GM12878 (cell line): ENCODE measurements around the gene GZMB.

Source experiments
- CBFB ChIP-seq: IDR thresholded peaks from 2 replicates; pipeline ENCODE4 v1.6.1; 2016; ENCODE audit warnings: antibody characterized with exemption, low read depth
- CEBPB ChIP-seq, 2 experiments: fragments of 150-350 bp in 1 of 2; IDR thresholded peaks; 2 replicates each; pipeline ENCODE4 v1.6.1; 2012 to 2014; ENCODE audit warnings: low read depth in 2 of 2, low read length in 2 of 2, borderline replicate concordance in 1 of 2, inconsistent platforms in 1 of 2
- CTCF ChIP-seq, 3 experiments: IDR thresholded peaks in 2 of 3; conservative IDR thresholded peaks in 1 of 3; 2 replicates each; pipeline ENCODE4 v1.5.1; 2011; ENCODE audit warnings: low read depth in 3 of 3, low read length in 3 of 3, mild to moderate bottlenecking in 3 of 3, control low read depth in 2 of 3, moderate library complexity in 2 of 3, inconsistent platforms in 1 of 3, mixed read lengths in 1 of 3; ENCODE audit not compliant: control insufficient read depth in 2 of 3, insufficient read depth in 1 of 3; ENCODE audit errors: extremely low read depth in 1 of 3
- E2F4 ChIP-seq: IDR thresholded peaks from 2 replicates; pipeline ENCODE4 v1.6.1; 2012; ENCODE audit warnings: low read depth, low read length, improper control_type of control experiment
- POLR2AphosphoS5 ChIP-seq: IDR thresholded peaks from 2 replicates; pipeline ENCODE4 v1.6.1; 2011; ENCODE audit warnings: mild to moderate bottlenecking, low read length, inconsistent platforms
- TF ChIP-seq, protein P1 (sequence below): IDR thresholded peaks from 2 replicates; pipeline ENCODE4 v1.6.1; 2012; ENCODE audit warnings: mild to moderate bottlenecking, low read depth, low read length

GRCh38 chr14:24631749-24632335 is 2.1 kb downstream of the GZMB start:
- TF ChIP-seq CEBPB (IDR thresholded peaks at IDR 0.05; ENCODE audit: borderline replicate concordance in 1 of 2, low read depth in 2 of 2, low read length in 2 of 2) (no peak), CTCF (IDR thresholded peaks at IDR 0.05 in 2 of 3, conservative IDR thresholded peaks at IDR 0.05 in 1 of 3; ENCODE audit: control insufficient read depth in 2 of 3, extremely low read depth in 1 of 3, insufficient read depth in 1 of 3, low read depth in 3 of 3, low read length in 3 of 3) (no peak), POLR2AphosphoS5 (no peak), CBFB (no peak), E2F4 (no peak)
- TF ChIP-seq, protein P1, sequence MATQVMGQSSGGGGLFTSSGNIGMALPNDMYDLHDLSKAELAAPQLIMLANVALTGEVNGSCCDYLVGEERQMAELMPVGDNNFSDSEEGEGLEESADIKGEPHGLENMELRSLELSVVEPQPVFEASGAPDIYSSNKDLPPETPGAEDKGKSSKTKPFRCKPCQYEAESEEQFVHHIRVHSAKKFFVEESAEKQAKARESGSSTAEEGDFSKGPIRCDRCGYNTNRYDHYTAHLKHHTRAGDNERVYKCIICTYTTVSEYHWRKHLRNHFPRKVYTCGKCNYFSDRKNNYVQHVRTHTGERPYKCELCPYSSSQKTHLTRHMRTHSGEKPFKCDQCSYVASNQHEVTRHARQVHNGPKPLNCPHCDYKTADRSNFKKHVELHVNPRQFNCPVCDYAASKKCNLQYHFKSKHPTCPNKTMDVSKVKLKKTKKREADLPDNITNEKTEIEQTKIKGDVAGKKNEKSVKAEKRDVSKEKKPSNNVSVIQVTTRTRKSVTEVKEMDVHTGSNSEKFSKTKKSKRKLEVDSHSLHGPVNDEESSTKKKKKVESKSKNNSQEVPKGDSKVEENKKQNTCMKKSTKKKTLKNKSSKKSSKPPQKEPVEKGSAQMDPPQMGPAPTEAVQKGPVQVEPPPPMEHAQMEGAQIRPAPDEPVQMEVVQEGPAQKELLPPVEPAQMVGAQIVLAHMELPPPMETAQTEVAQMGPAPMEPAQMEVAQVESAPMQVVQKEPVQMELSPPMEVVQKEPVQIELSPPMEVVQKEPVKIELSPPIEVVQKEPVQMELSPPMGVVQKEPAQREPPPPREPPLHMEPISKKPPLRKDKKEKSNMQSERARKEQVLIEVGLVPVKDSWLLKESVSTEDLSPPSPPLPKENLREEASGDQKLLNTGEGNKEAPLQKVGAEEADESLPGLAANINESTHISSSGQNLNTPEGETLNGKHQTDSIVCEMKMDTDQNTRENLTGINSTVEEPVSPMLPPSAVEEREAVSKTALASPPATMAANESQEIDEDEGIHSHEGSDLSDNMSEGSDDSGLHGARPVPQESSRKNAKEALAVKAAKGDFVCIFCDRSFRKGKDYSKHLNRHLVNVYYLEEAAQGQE: no peak
